Measurements from ENCODE around the gene DYSF. TPM values are rescaled to one million over a fixed set of nuclear protein-coding genes. Genes with fewer than 3 reads are reported as not detected.
"Not testable (repeated sequence)": the region's sequence is repeated elsewhere in the genome, so short reads cannot be mapped to it uniquely, and the experiment has no call there.

The DYSF gene
- total RNA-seq, 1 donor from 2014 or later = 15.2 TPM

- no peak for DNase-seq (ENCODE audit: low spot score)
These were observed 18.7 kb downstream of the DYSF start for GRCh38 chr2:71472019-71472418.

- DNase-seq (ENCODE audit: low spot score) = no peak
These were observed 20.1 kb downstream of the DYSF start for GRCh38 chr2:71473346-71474031.

GRCh38 chr2:71474116-71474743 is 20.9 kb downstream of the DYSF start:
- DNase-seq (ENCODE audit: low spot score) = no peak

- no peak for DNase-seq (ENCODE audit: low spot score)
These were observed 21.5 kb downstream of the DYSF start for GRCh38 chr2:71474744-71475397.

- DNase-seq (ENCODE audit: low spot score) = no peak
These were observed 23.1 kb downstream of the DYSF start for GRCh38 chr2:71476495-71476894.

- DNase-seq (ENCODE audit: low spot score) = no peak
These were observed 23.9 kb downstream of the DYSF start for GRCh38 chr2:71477231-71477691.

GRCh38 chr2:71478806-71479205 is 25.4 kb downstream of the DYSF start:
- no peak for DNase-seq (ENCODE audit: low spot score)

- no peak for DNase-seq (ENCODE audit: low spot score)
These were observed 25.9 kb downstream of the DYSF start for GRCh38 chr2:71479261-71479660.

GRCh38 chr2:71481111-71481510 is 27.8 kb downstream of the DYSF start:
- no peak for DNase-seq (ENCODE audit: low spot score)

- no peak for DNase-seq (ENCODE audit: low spot score)
These were observed 28.7 kb downstream of the DYSF start for GRCh38 chr2:71482055-71482454.

GRCh38 chr2:71483246-71483645 is 29.9 kb downstream of the DYSF start:
- DNase-seq (ENCODE audit: low spot score) = no peak

GRCh38 chr2:71484354-71484753 is 31.0 kb downstream of the DYSF start:
- DNase-seq (ENCODE audit: low spot score) = no peak

GRCh38 chr2:71486881-71487640 is 33.7 kb downstream of the DYSF start:
- DNase-seq (ENCODE audit: low spot score) = no peak

GRCh38 chr2:71491551-71491950 is 38.2 kb downstream of the DYSF start:
- DNase-seq (ENCODE audit: low spot score) = not testable (repeated sequence)

GRCh38 chr2:71492112-71492511 is 38.8 kb downstream of the DYSF start:
- no peak for DNase-seq (ENCODE audit: low spot score)

- DNase-seq (ENCODE audit: low spot score) = no peak
These were observed 40.7 kb downstream of the DYSF start for GRCh38 chr2:71494091-71494490.

- DNase-seq (ENCODE audit: low spot score) = no peak
These were observed 41.3 kb downstream of the DYSF start for GRCh38 chr2:71494523-71495155.

GRCh38 chr2:71496156-71496770 is 42.9 kb downstream of the DYSF start:
- no peak for DNase-seq (ENCODE audit: low spot score)

GRCh38 chr2:71498261-71498701 is 44.9 kb downstream of the DYSF start:
- DNase-seq (ENCODE audit: low spot score) = no peak

GRCh38 chr2:71499691-71500090 is 46.3 kb downstream of the DYSF start:
- no peak for DNase-seq (ENCODE audit: low spot score)

- no peak for DNase-seq (ENCODE audit: low spot score)
These were observed 47.2 kb downstream of the DYSF start for GRCh38 chr2:71500426-71501079.
